Posterior vena cava (tissue), 2 donors: ENCODE results near the gene AREG. TPM values are rescaled to one million over a fixed set of nuclear protein-coding genes. Genes with fewer than 3 reads are reported as not detected.

Experiments used
- DNase-seq: peaks from one replicate; pipeline ENCODE4 v3.0.0-alpha.2; 2020; ENCODE audit warnings: low spot score
- intact Hi-C, 2 donors: fragments of 100-400 bp; cut with DNase I; formaldehyde crosslinking; loops; one replicate each; pipeline versions ENCODE4 v1.14.1 to v1.14.2; 2022 to 2023
- total RNA-seq, 2 donors: library from RNA; stranded (reverse); fragmentation: NEBNext Ultra II Directional; extraction: Animal tissue kit (Norgen Biotek cat#: 25700); gene quantifications; one replicate each; pipeline ENCODE4 v1.2.1, GENCODE V29; 2021
- donor health status: DM: yes; HTN: yes; CAD: no.
- donor health status: DM: yes; HTN: yes; CAD: no.

Gene AREG
- total RNA-seq, 2 donors from 2014 or later, result 2.9 to 6.0 TPM

- intact Hi-C loops, result no loop called here
These were observed 16.7 kb upstream of the AREG start for GRCh38 chr4:74428276-74428675.

DNA sequence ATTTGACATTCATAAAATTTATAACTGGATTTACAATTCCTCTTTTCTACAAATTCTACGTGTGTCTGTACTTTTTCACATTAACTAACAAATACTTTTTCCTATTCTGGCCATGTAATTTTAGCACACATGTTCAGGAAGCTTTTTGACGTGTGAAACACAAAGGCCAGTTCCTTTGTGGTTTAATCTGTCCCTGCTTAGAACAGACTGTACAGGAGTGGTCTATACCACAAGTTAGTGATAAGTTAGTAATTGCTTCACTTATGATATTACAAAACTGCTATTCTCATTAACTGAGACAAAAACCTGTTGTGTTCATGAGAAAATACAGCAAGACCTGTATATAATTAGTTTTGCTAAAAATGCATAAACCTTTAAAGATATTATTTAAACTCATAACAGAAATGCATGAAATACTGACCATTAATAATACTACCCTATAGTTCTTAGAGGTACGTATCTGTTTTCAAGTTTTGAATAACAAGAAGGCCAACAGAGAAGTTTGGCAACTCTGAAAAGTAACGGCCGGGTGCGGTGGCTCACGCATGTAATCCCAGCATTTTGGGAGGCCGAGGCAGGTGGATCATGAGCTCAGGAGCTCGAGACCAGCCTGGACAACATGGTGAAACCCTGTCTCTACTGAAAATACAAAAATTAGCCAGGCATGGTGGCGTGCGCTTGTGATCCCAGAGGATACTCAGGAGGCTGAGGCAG is 13.7 kb upstream of the AREG start:
- intact Hi-C loops, result no loop called here

More at GRCh38 chr4:74428276-74428675, 16.7 kb upstream of the AREG start:
- DNase-seq, result no peak

GRCh38 chr4:74433043-74433442 is 11.9 kb upstream of the AREG start:
- no peak for DNase-seq
- intact Hi-C loops, result no loop called here

More for the DNA sequence above, 13.7 kb upstream of the AREG start:
- no peak for DNase-seq

GRCh38 chr4:74433541-74434172 is 11.3 kb upstream of the AREG start:
- DNase-seq, result no peak

GRCh38 chr4:74435296-74435695 is 9.6 kb upstream of the AREG start:
- intact Hi-C loops, result no loop called here
- DNase-seq, result no peak

More at GRCh38 chr4:74433541-74434172, 11.3 kb upstream of the AREG start:
- intact Hi-C loops, result no loop called here

DNA sequence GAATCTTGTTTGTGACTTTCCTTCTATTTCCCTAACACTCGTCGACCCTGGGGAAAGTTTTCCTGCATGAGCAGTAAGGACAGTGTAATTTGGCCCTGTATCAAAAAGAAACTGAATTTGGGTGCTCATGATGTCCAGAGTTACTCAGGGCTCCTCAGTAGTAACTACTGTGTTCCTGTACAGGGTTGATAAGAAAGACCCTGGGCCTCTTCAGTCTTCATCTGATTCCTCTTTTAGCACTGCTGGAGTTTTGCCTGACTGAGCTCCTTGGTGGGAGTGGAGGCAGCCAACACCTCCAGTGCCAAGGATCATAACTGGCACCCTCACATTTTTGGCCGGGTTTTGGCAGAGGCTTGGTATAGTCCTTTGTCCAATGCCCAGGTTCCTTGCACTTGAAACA is 7.1 kb upstream of the AREG start:
- intact Hi-C loops, result no loop called here
- DNase-seq, result no peak

DNA sequence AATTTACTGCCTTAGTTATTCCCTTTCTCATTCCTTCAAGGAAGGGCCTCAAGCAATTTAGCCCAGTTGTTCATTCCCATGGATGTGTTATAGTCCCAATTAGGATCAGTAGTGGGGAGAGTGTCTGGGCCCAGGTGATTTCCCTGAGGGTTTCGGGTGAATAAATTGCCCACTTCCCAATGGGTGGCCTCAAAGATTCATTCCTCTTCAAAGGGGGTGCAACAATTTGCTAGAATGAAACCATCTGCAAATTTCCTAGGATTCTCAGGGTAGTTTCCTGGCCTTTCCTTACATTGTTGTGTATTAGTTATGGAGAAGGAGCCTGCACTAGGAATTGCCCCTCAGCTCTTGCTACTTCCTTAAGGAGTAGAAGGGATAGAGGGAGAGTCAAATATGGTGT is 6.3 kb upstream of the AREG start:
- intact Hi-C loops, result no loop called here
- DNase-seq, result no peak

DNA sequence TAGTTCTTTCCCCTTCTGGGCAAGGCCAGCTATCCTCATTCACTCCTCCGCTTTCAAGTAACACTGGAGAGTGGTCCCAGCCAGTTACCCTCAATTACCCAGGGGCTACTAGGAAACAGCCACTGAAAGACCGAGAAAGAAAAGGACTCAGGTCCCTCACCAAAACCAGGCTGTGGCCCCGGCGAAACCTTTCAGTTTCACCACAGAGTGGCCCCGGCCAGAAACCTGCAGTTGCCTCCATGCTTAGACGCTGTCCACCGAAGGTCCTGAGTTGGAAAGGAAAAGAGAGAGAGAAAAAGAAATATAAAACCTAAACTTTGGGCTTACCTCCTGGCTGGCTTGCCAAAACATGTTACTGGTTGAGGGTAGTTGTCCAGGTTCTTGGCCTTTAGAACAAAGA is 5.0 kb upstream of the AREG start:
- intact Hi-C loops, result no loop called here
- no peak for DNase-seq

DNA sequence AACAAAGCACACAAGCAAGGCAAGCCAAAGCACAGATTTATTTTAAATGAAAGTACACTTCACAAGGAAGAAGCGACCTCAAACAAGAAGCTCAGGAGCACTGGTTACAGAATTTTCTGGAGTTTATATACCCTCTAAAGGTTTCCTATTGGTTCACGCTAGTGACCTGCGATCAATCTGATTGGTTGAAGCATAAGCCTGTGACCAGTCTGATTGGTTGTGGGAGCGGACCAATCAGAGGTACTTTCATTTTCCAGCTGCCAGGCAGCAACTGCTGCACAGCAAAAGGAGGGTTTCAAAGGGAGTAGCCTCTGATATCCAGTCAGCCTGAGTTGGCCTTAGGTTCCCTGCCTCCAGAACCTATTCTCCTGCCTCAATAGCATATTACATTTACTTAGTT is 4.6 kb upstream of the AREG start:
- no peak for DNase-seq
- intact Hi-C loops, result no loop called here

DNA sequence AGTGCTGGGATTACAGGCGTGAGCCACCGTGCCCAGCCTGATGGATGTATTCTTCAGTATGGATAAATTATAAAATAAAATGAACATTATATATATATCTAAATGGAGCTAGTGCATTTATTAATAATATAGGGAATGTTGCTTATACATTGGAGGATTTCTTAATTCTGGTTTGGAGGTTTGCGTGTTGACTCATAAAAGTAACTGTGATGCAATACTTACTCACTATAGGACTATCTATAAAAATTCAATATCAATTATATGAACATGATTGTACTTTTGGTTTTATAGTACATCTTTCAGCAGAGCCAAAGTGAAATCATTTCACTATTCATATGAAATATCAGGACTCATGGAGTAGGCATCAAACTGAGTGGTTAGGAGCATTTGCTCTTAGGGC is 3.2 kb upstream of the AREG start:
- intact Hi-C loops, result no loop called here
- no peak for DNase-seq

- no peak for DNase-seq
- intact Hi-C loops, result no loop called here
These were observed 1.4 kb downstream of the AREG start for GRCh38 chr4:74446193-74446868.

DNA sequence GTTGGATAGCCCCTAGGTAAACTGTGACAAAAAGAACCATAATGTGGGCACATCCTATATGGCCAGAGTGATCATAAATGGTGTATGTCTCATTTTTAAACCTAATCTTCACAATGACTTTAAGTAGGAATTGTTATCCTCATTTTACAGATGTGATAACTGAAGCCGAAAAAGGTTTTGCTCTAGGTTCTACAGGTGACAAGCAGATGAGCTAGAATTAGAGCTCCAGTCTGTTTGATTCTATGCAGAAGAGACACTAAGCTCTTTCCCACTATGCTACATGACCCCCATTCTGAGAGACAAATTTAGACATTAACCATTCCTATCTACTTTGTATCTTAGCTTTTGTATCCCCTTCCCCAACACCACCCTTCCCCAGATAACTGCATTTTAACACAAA is 2.0 kb downstream of the AREG start:
- intact Hi-C loops, result no loop called here
- DNase-seq, result no peak

- intact Hi-C loops, result no loop called here
- DNase-seq, result no peak
These were observed 2.8 kb downstream of the AREG start for GRCh38 chr4:74447636-74448233.

DNA sequence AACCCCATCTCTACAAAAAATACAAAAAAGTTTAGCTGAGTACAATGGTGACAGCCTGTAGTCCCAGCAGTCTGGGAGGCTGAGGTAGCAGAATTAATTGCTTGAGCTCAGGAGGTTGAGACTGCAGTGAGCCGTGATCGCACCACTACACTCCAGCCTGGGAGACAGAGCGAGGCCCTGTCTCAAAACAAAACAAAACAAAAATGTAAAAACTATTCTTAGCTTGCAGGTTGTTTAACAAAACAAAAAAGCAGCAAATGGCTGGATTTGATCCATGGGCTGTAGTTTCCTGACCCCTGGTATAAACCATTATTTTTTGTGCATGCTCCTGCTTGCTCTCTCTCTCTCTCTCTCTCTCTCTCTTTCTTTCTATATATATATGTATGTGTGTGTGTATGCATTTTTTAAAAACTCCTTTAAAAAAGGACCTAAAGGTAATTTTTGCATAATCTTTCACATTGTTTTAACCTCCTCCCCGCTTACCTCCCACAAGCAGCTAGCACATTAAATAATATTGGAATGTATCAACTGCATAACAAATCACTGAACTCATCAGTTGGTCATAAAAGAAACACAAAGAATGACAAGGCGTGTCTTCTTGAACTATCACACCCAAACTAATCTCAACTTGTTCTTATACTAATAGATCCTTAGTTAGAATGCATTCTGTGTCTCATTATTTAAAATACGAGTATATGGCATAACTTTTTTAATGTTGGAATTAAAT is 4.8 kb downstream of the AREG start:
- DNase-seq, result no peak
- intact Hi-C loops, result loop anchor here in 1 of 2 donors (5.0 kb wide), 1 partner anchor 1352 kb away; no protein-coding TSS in a partner anchor

DNA sequence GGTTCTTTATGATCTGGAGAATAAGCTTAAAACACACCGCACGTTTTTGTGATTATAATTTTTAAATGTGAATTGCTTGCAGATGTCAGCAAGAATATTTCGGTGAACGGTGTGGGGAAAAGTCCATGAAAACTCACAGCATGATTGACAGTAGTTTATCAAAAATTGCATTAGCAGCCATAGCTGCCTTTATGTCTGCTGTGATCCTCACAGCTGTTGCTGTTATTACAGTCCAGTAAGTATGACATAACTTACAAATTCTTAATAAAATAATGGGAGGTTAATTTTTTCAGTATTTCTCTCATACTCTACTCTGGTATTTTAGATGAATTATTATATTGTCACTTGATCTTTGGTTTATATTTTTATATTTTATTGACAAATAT is 5.4 kb downstream of the AREG start:
- intact Hi-C loops, result loop anchor here in 1 of 2 donors (5.0 kb wide), 1 partner anchor 1353 kb away; no protein-coding TSS in a partner anchor
- no peak for DNase-seq

GRCh38 chr4:74451214-74451661 is 6.3 kb downstream of the AREG start:
- intact Hi-C loops, result loop anchor here in 1 of 2 donors (5.0 kb wide), 1 partner anchor 1354 kb away; no protein-coding TSS in a partner anchor
- no peak for DNase-seq

DNA sequence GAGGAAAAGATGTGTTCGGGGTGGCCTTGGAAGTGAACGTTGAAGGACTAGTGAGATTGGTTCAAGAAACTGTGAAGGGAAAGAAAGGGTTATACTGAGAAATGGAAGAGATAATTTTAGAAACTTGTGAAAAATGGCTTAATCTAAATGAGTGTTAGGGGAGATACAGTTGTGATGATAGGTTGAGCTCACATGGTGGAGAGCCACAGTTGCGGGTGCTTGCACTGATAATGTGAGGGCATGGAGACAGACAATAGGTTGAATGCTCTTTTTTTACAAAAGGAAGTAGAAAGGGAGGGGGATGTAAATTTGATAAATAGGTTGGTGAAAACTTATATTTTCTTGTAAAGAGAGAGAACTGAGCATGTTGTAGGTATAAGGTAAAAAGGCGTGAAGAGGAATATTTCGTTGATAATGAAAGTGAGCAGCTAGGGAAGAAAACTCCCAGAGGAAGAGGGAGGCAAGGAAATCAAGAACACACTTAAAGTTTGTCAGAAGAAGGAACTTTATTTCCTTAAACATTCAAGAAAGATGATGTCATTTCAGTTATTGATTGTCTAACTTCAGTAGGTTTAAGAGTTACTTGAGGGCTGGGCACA is 8.2 kb downstream of the AREG start:
- DNase-seq, result no peak
- intact Hi-C loops, result loop anchor here in 1 of 2 donors (5.0 kb wide), 1 partner anchor 1356 kb away; no protein-coding TSS in a partner anchor

GRCh38 chr4:74453829-74454742 is 9.2 kb downstream of the AREG start:
- intact Hi-C loops, result loop anchor here in 1 of 2 donors (5.0 kb wide), 1 partner anchor 1357 kb away; no protein-coding TSS in a partner anchor

More at GRCh38 chr4:74453829-74454742, 9.2 kb downstream of the AREG start:
- DNase-seq, result no peak
